H9 (cell line): ENCODE measurements around the gene PRKCD. TPM values are rescaled to one million over a fixed set of nuclear protein-coding genes. Genes with fewer than 3 reads are reported as not detected.

Experiments used
- DNase-seq: peaks from one replicate; pipeline ENCODE4 v3.0.0-alpha.2; 2017
- H2AFZ ChIP-seq: one replicate; pipeline ENCODE4 v1.6.1; 2013; ENCODE audit warnings: mild to moderate bottlenecking, low read length, control low read depth, moderate library complexity
- H2AK5ac ChIP-seq: 2 replicates; pipeline ENCODE4 v1.6.1; 2013; ENCODE audit warnings: low read length, control low read depth, mixed read lengths; ENCODE audit not compliant: insufficient read length
- H2BK120ac ChIP-seq: one replicate; pipeline ENCODE4 v1.6.1; 2013; ENCODE audit warnings: low read depth, mild to moderate bottlenecking, low read length, control low read depth, inconsistent platforms; ENCODE audit not compliant: poor library complexity, severe bottlenecking
- H2BK12ac ChIP-seq: 2 replicates; pipeline ENCODE4 v1.6.1; 2013; ENCODE audit warnings: low read length, control low read depth, mixed read lengths, low read depth; ENCODE audit not compliant: insufficient read length
- H2BK15ac ChIP-seq: 2 replicates; pipeline ENCODE4 v1.6.1; 2013; ENCODE audit warnings: low read depth, low read length, control low read depth
- H2BK20ac ChIP-seq: one replicate; pipeline ENCODE4 v1.6.1; 2013; ENCODE audit warnings: low read depth, mild to moderate bottlenecking, low read length, control low read depth, inconsistent platforms; ENCODE audit not compliant: poor library complexity, severe bottlenecking
- H2BK5ac ChIP-seq: 2 replicates; pipeline ENCODE4 v1.6.1; 2013; ENCODE audit warnings: low read length, control low read depth, mixed read lengths; ENCODE audit not compliant: insufficient read length
- H3K14ac ChIP-seq: 2 replicates; pipeline ENCODE4 v1.6.1; 2013; ENCODE audit warnings: low read length, control low read depth; ENCODE audit not compliant: insufficient read depth
- H3K18ac ChIP-seq: 2 replicates; pipeline ENCODE4 v1.6.1; 2013; ENCODE audit warnings: low read depth, mild to moderate bottlenecking, mixed read lengths, low read length, control low read depth; ENCODE audit not compliant: insufficient read length
- H3K23ac ChIP-seq: 2 replicates; pipeline ENCODE4 v1.6.1; 2013; ENCODE audit warnings: low read length, control low read depth, mixed read lengths, low read depth; ENCODE audit not compliant: insufficient read length
- H3K23me2 ChIP-seq: 2 replicates; pipeline ENCODE4 v1.6.1; 2013; ENCODE audit warnings: low read depth, mild to moderate bottlenecking, mixed read lengths, low read length, control low read depth; ENCODE audit not compliant: insufficient read length, poor library complexity, severe bottlenecking
- H3K27ac ChIP-seq: 2 replicates; pipeline ENCODE4 v1.5.1; 2013; ENCODE audit warnings: low read length, control low read depth, mixed read lengths, low read depth; ENCODE audit not compliant: insufficient read length
- H3K27me3 ChIP-seq: 2 replicates; pipeline ENCODE4 v1.6.1; 2013; ENCODE audit warnings: low read length, control low read depth, inconsistent platforms; ENCODE audit not compliant: insufficient read depth
- H3K4ac ChIP-seq: 2 replicates; pipeline ENCODE4 v1.6.1; 2013; ENCODE audit warnings: low read depth, mild to moderate bottlenecking, control low read depth, inconsistent platforms, low read length, moderate library complexity
- H3K4me1 ChIP-seq: 2 replicates; pipeline ENCODE4 v1.6.1; 2013; ENCODE audit warnings: low read length, control low read depth, inconsistent platforms; ENCODE audit not compliant: insufficient read depth
- H3K4me2 ChIP-seq: 2 replicates; pipeline ENCODE4 v1.6.1; 2013; ENCODE audit warnings: low read length, control low read depth, mixed read lengths; ENCODE audit not compliant: insufficient read length, insufficient read depth
- H3K56ac ChIP-seq: 2 replicates; pipeline ENCODE4 v1.6.1; 2013; ENCODE audit warnings: low read depth, mild to moderate bottlenecking, mixed read lengths, low read length, control low read depth; ENCODE audit not compliant: insufficient read length
- H3K79me1 ChIP-seq: 2 replicates; pipeline ENCODE4 v1.6.1; 2013; ENCODE audit warnings: low read depth, mild to moderate bottlenecking, moderate library complexity, low read length, control low read depth, inconsistent platforms; ENCODE audit not compliant: insufficient read depth, poor library complexity, severe bottlenecking
- H3K79me2 ChIP-seq: 2 replicates; pipeline ENCODE4 v1.6.1; 2013; ENCODE audit warnings: low read length, control low read depth, inconsistent platforms; ENCODE audit not compliant: insufficient read depth
- H3K9ac ChIP-seq: 2 replicates; pipeline ENCODE4 v1.6.1; 2013; ENCODE audit warnings: low read length, control low read depth, mixed read lengths; ENCODE audit not compliant: insufficient read length; ENCODE audit errors: extremely low read depth
- H3K9me3 ChIP-seq: one replicate; pipeline ENCODE4 v1.6.1; 2013; ENCODE audit warnings: low read depth, low read length, inconsistent platforms; ENCODE audit not compliant: control insufficient read depth
- H3T11ph ChIP-seq: one replicate; pipeline ENCODE4 v1.6.1; 2013; ENCODE audit warnings: mild to moderate bottlenecking, low read length, control low read depth, inconsistent platforms
- H4K20me1 ChIP-seq: one replicate; pipeline ENCODE4 v1.6.1; 2013; ENCODE audit not compliant: control insufficient read depth, insufficient read length, insufficient read depth
- H4K5ac ChIP-seq: 2 replicates; pipeline ENCODE4 v1.6.1; 2013; ENCODE audit warnings: low read depth, mild to moderate bottlenecking, mixed read lengths, low read length, control low read depth; ENCODE audit not compliant: insufficient read length
- H4K8ac ChIP-seq: replicated peaks from 2 replicates; pipeline ENCODE4 v1.6.1; 2013; ENCODE audit warnings: low read length, control low read depth, mixed read lengths, low read depth; ENCODE audit not compliant: insufficient read length
- H4K91ac ChIP-seq: 2 replicates; pipeline ENCODE4 v1.6.1; 2013; ENCODE audit warnings: low read depth, mild to moderate bottlenecking, moderate library complexity, mixed read lengths, low read length, control low read depth; ENCODE audit not compliant: insufficient read length
- H3K27ac Mint-ChIP-seq, 3 experiments: 2 replicates in 2 of 3; 3 replicates in 1 of 3; pipeline ENCODE4 v1.8.0; 2020 to 2021; ENCODE audit warnings: mixed read lengths in 3 of 3, mild to moderate bottlenecking in 1 of 3, moderate library complexity in 1 of 3
- H3K27me3 Mint-ChIP-seq: 2 replicates; pipeline ENCODE4 v1.8.0; 2021; ENCODE audit warnings: low read depth, mild to moderate bottlenecking, moderate library complexity, mixed read lengths
- H3K36me3 Mint-ChIP-seq, 3 experiments: 2 replicates in 2 of 3; 3 replicates in 1 of 3; pipeline ENCODE4 v1.8.0; 2020 to 2021; ENCODE audit warnings: low read depth in 3 of 3, mixed read lengths in 3 of 3; ENCODE audit not compliant: insufficient read depth in 1 of 3
- H3K4me1 Mint-ChIP-seq, 2 experiments: 2 replicates each; pipeline ENCODE4 v1.8.0; 2020; ENCODE audit warnings: mixed read lengths in 2 of 2
- H3K4me3 Mint-ChIP-seq, 2 experiments: 2 replicates in 1 of 2; 3 replicates in 1 of 2; pipeline ENCODE4 v1.8.0; 2020 to 2021; ENCODE audit warnings: mild to moderate bottlenecking in 2 of 2, mixed read lengths in 2 of 2, moderate library complexity in 1 of 2
- H3K9me3 Mint-ChIP-seq, 2 experiments: 2 replicates in 1 of 2; 3 replicates in 1 of 2; pipeline ENCODE4 v1.8.0; 2020; ENCODE audit warnings: mild to moderate bottlenecking in 2 of 2, mixed read lengths in 2 of 2, moderate library complexity in 1 of 2
- CTCF ChIP-seq: fragments of 200-600 bp; sonication (generic); conservative IDR thresholded peaks from 3 replicates; pipeline ENCODE4 v1.8.0; 2021; ENCODE audit warnings: antibody characterized with exemption, mild to moderate bottlenecking
- WGBS: extraction: QIAGEN DNeasy Blood & Tissue Kit; methylation state at CpG from one replicate; pipeline ENCODE4 v1.1.7; 2013; ENCODE audit warnings: missing lambda C conversion rate, low lambda C conversion rate, mixed read lengths; ENCODE audit not compliant: insufficient read length; ENCODE audit errors: extremely low coverage; 5-methylcytosine and 5-hydroxymethylcytosine counted together
- long read RNA-seq: library from polyadenylated mRNA; unstranded; transcript quantifications from one replicate; pipeline ENCODE4 v2.0.0, GENCODE V29; 2020
- total RNA-seq: library from RNA; stranded (reverse); gene quantifications from 2 replicates; pipeline ENCODE4 v1.2.1, GENCODE V29; 2021

The PRKCD gene
- total RNA-seq: 23.7 and 24.9 TPM in 2 replicates
- long read RNA-seq, transcript PRKCD-201 (19 exons, 2,680 nt): minor isoform, 12 of 47 reads
- long read RNA-seq, transcript PRKCD-202 (18 exons, 2,810 nt): major isoform, 13 of 47 reads
- long read RNA-seq, partial matches to known transcripts: 10 of 47 reads
- long read RNA-seq, other reads (novel, unspliced or antisense): 12 of 47 reads

GRCh38 chr3:53160660-53161449 is at the start of gene PRKCD:
Gene PRKCD, plus strand, starts transcription at chr3:53161209. Its CDS starts 17,214 bp downstream, at chr3:53178423.
- Mint-ChIP-seq H3K27me3 (peaks cover 12% of the 10 kb centered on the region), H3K27ac (0 out of 7 replicates have a peak within 1 kb of the TSS, but pooled peaks of 1 of the 3 experiments have one; percentile 84), H3K9me3 (no peaks in the 10 kb centered on the region), H3K36me3 (no peaks in the 10 kb centered on the region), H3K4me1 (peaks cover 38 to 48% of the 10 kb centered on the region in 2 experiments), H3K4me3 (peak within 1 kb of the TSS; percentile 91 to 96)
- Histone ChIP-seq H3K9ac (peak within 1 kb of the TSS; percentile 32), H3K56ac (no peak within 1 kb of the TSS), H2BK20ac (no peak within 1 kb of the TSS), H2BK120ac (no peak within 1 kb of the TSS), H3K27ac (no peak within 1 kb of the TSS), H4K5ac (no peak within 1 kb of the TSS), H3K23me2 (peaks cover 4% of the 10 kb centered on the region), H2BK12ac (no peak within 1 kb of the TSS), H3K18ac (no peak within 1 kb of the TSS), H3K27me3 (no peaks in the 10 kb centered on the region; the same call in 1 of the 2 replicates), H2AFZ (no peak within 1 kb of the TSS), H3K23ac (no peak within 1 kb of the TSS), H4K20me1 (peaks cover 2% of the 10 kb centered on the region), H2BK5ac (no peak within 1 kb of the TSS), H3K14ac (0 out of 2 replicates have a peak within 1 kb of the TSS, but pooled peaks have one; percentile 10), H3T11ph (no peak within 1 kb of the TSS), H4K91ac (no peak within 1 kb of the TSS), H4K8ac (no peak within 1 kb of the TSS), H3K79me2 (no peaks in the 10 kb centered on the region), H3K9me3 (no peaks in the 10 kb centered on the region), H3K4me2 (peak within 1 kb of the TSS; percentile 61), H2BK15ac (no peak within 1 kb of the TSS), H3K4ac (no peak within 1 kb of the TSS), H3K79me1 (no peaks in the 10 kb centered on the region), H2AK5ac (no peak within 1 kb of the TSS), H3K4me1 (peaks cover 12% of the 10 kb centered on the region; the same call in 1 of the 2 replicates)
- WGBS: no CpG with 5 or more reads among the region's 88 CpGs
- TF ChIP-seq CTCF: peak; percentile 62
- peak; percentile 88 for DNase-seq
